ENCODE results near the gene HKDC1.

The HKDC1 gene

GRCh38 chr10:69223028-69223342 is 2.9 kb downstream of the HKDC1 start:
- no peak for DNase-seq
- TF ChIP-seq GATA1 (IDR thresholded peaks at IDR 0.05; ENCODE audit: low read depth, low read length) (no peak), POLR2A (IDR thresholded peaks at IDR 0.05; ENCODE audit: low read length) (peak; percentile 8)

- no peak for DNase-seq
- no peak for TF ChIP-seq GATA1 (IDR thresholded peaks at IDR 0.05; ENCODE audit: low read depth, low read length)
- TF ChIP-seq POLR2A (IDR thresholded peaks at IDR 0.05; ENCODE audit: low read length), result no peak
Measured at GRCh38 chr10:69224862-69225657, 4.9 kb downstream of the HKDC1 start.

- DNase-seq, result no peak
- TF ChIP-seq GATA1 (IDR thresholded peaks at IDR 0.05; ENCODE audit: low read depth, low read length) (no peak), POLR2A (IDR thresholded peaks at IDR 0.05; ENCODE audit: low read length) (no peak)
Measured at GRCh38 chr10:69225681-69226080, 5.5 kb downstream of the HKDC1 start.

- no peak for TF ChIP-seq GATA1 (IDR thresholded peaks at IDR 0.05; ENCODE audit: low read depth, low read length)
- no peak for TF ChIP-seq POLR2A (IDR thresholded peaks at IDR 0.05; ENCODE audit: low read length)
- DNase-seq, result no peak
Measured at GRCh38 chr10:69226919-69227450, 6.9 kb downstream of the HKDC1 start.

GRCh38 chr10:69228151-69228550 is 8.0 kb downstream of the HKDC1 start:
- DNase-seq, result no peak
- no peak for TF ChIP-seq GATA1 (IDR thresholded peaks at IDR 0.05; ENCODE audit: low read depth, low read length)
- TF ChIP-seq POLR2A (IDR thresholded peaks at IDR 0.05; ENCODE audit: low read length), result no peak

GRCh38 chr10:69229616-69229916 is 9.4 kb downstream of the HKDC1 start:
- no peak for DNase-seq
- TF ChIP-seq POLR2A (IDR thresholded peaks at IDR 0.05; ENCODE audit: low read length) (no peak), GATA1 (IDR thresholded peaks at IDR 0.05; ENCODE audit: low read depth, low read length) (no peak)

- DNase-seq, result no peak
- TF ChIP-seq POLR2A (IDR thresholded peaks at IDR 0.05; ENCODE audit: low read length), result no peak
- TF ChIP-seq GATA1 (IDR thresholded peaks at IDR 0.05; ENCODE audit: low read depth, low read length), result no peak
Measured at GRCh38 chr10:69230128-69230527, 10.0 kb downstream of the HKDC1 start.

GRCh38 chr10:69232252-69232651 is 12.1 kb downstream of the HKDC1 start:
- TF ChIP-seq GATA1 (IDR thresholded peaks at IDR 0.05; ENCODE audit: low read depth, low read length) (no peak), POLR2A (IDR thresholded peaks at IDR 0.05; ENCODE audit: low read length) (no peak)
- no peak for DNase-seq

GRCh38 chr10:69232736-69233480 is 12.8 kb downstream of the HKDC1 start:
- TF ChIP-seq POLR2A (IDR thresholded peaks at IDR 0.05; ENCODE audit: low read length) (no peak), GATA1 (IDR thresholded peaks at IDR 0.05; ENCODE audit: low read depth, low read length) (no peak)
- DNase-seq, result no peak

GRCh38 chr10:69234447-69234846 is 14.3 kb downstream of the HKDC1 start:
- no peak for DNase-seq
- no peak for TF ChIP-seq GATA1 (IDR thresholded peaks at IDR 0.05; ENCODE audit: low read depth, low read length)
- no peak for TF ChIP-seq POLR2A (IDR thresholded peaks at IDR 0.05; ENCODE audit: low read length)

- TF ChIP-seq POLR2A (IDR thresholded peaks at IDR 0.05; ENCODE audit: low read length), result no peak
- TF ChIP-seq GATA1 (IDR thresholded peaks at IDR 0.05; ENCODE audit: low read depth, low read length), result no peak
- DNase-seq, result peak; percentile 78 to 91
Measured at GRCh38 chr10:69237528-69238159, 17.5 kb downstream of the HKDC1 start.

- DNase-seq, result peak; percentile 13 to 34
- TF ChIP-seq GATA1 (IDR thresholded peaks at IDR 0.05; ENCODE audit: low read depth, low read length) (no peak), POLR2A (IDR thresholded peaks at IDR 0.05; ENCODE audit: low read length) (no peak)
Measured at GRCh38 chr10:69239136-69239535, 19.0 kb downstream of the HKDC1 start.

- TF ChIP-seq POLR2A (IDR thresholded peaks at IDR 0.05; ENCODE audit: low read length), result no peak
- TF ChIP-seq GATA1 (IDR thresholded peaks at IDR 0.05; ENCODE audit: low read depth, low read length), result no peak
- no peak for DNase-seq
Measured at GRCh38 chr10:69239816-69240434, 19.8 kb downstream of the HKDC1 start.

GRCh38 chr10:69240455-69240854 is 20.3 kb downstream of the HKDC1 start:
- DNase-seq, result no peak
- TF ChIP-seq POLR2A (IDR thresholded peaks at IDR 0.05; ENCODE audit: low read length) (no peak), GATA1 (IDR thresholded peaks at IDR 0.05; ENCODE audit: low read depth, low read length) (no peak)
